Activated T-cell treated with anti-CD3 and anti-CD28 coated beads, Interleukin-2, amount 50 U/mL, for 4 hours (primary cell): Measurements from ENCODE around the gene CLK1. TPM values are rescaled to one million over a fixed set of nuclear protein-coding genes. Genes with fewer than 3 reads are reported as not detected.

ENCODE experiments used
- ATAC-seq, 2 donors: fragments of 200-7000 bp; cut with Tn5 transposase; one replicate each; pipeline ENCODE4 v1.10.0; 2021
- DNase-seq: peaks from one replicate; pipeline ENCODE4 v3.0.0-alpha.2; 2020
- H3K27me3 Mint-ChIP-seq: one replicate; pipeline ENCODE4 v1.8.0; 2021; ENCODE audit warnings: low read depth, mixed read lengths
- H3K36me3 Mint-ChIP-seq: one replicate; pipeline ENCODE4 v1.8.0; 2022; ENCODE audit warnings: mixed read lengths; ENCODE audit not compliant: insufficient read depth
- H3K4me1 Mint-ChIP-seq: one replicate; pipeline ENCODE4 v1.8.0; 2021; ENCODE audit warnings: low read depth, mixed read lengths
- H3K4me3 Mint-ChIP-seq: one replicate; pipeline ENCODE4 v1.8.0; 2021; ENCODE audit warnings: mild to moderate bottlenecking, moderate library complexity, mixed read lengths
- H3K9me3 Mint-ChIP-seq: one replicate; pipeline ENCODE4 v1.8.0; 2021; ENCODE audit warnings: mixed read lengths
- total RNA-seq, 3 donors: library from RNA; stranded (reverse); gene quantifications; one replicate each; pipeline ENCODE4 v1.2.1, GENCODE V29; 2021

CLK1 gene
- total RNA-seq, 3 donors from 2014 or later: 90.1 to 113 (median 108) TPM

- H3K4me1 Mint-ChIP-seq: peaks cover 41% of the 10 kb centered on the region
- peaks cover 21% of the 10 kb centered on the region for H3K36me3 Mint-ChIP-seq
- no peaks in the 10 kb centered on the region for H3K9me3 Mint-ChIP-seq
- H3K4me3 Mint-ChIP-seq: peak overlapping the region; percentile 100
- DNase-seq (no peak), ATAC-seq (no peak)
- no peaks in the 10 kb centered on the region for H3K27me3 Mint-ChIP-seq
Observed at GRCh38 chr2:200810252-200810997, 54.0 kb downstream of the CLK1 start.

- Mint-ChIP-seq H3K36me3 (peaks cover 14% of the 10 kb centered on the region), H3K9me3 (no peaks in the 10 kb centered on the region), H3K27me3 (no peaks in the 10 kb centered on the region), H3K4me3 (peak overlapping the region; percentile 100), H3K4me1 (peaks cover 34% of the 10 kb centered on the region)
- DNase-seq: no peak
- ATAC-seq: no peak
Observed at GRCh38 chr2:200809506-200810251, 54.8 kb downstream of the CLK1 start.

Other genes with a start within 250 kb of the CLK1 start
- gene BZW1, start 52.7 kb downstream of the CLK1 start, total RNA-seq: 100 to 1,000 TPM; 466 to 484 (median 470) TPM
- gene PPIL3, start 24.4 kb upstream of the CLK1 start, total RNA-seq: 10 to 100 TPM; 24.1 to 49.3 (median 30.2) TPM
- 10 to 100 TPM; 18.1 to 25.2 (median 23.6) TPM for gene NIF3L1, start 24.7 kb upstream of the CLK1 start, total RNA-seq
- gene ORC2, start 99.0 kb upstream of the CLK1 start, total RNA-seq: 10 to 100 TPM; 42.7 to 52.4 (median 45.9) TPM
- gene HYCC2, start 207.0 kb upstream of the CLK1 start, total RNA-seq: 10 to 100 TPM; 27.2 to 33.3 (median 27.7) TPM
- gene NDUFB3, start 207.3 kb upstream of the CLK1 start, total RNA-seq: 100 to 1,000 TPM; 113 to 124 (median 121) TPM